ENCODE measurements around the gene RABL2A. TPM values are rescaled to one million over a fixed set of nuclear protein-coding genes. Genes with fewer than 3 reads are reported as not detected.
"Not testable (repeated sequence)": the region's sequence is repeated elsewhere in the genome, so short reads cannot be mapped to it uniquely, and the experiment has no call there.

RABL2A gene
- total and polyA plus RNA-seq, 5 donors, result 8.5 to 11.8 (median 10.2) TPM

DNA sequence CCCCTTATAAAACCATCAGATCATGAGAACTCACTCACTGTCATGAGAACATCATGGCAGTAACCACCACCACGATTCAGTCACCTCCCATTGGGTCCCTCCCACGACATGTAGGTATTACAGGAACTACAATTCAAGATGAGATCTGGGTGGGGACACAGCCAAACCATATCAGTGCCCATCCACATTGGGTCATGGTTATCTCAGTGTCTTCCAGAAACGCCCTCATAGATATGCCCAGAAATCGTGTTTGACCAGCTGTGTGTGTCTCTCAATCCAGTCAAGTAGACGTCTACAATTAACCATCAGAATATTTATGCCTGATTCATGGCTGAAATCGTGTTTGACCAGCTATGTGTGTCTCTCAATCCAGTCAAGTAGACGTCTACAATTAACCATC is 17.2 kb upstream of the RABL2A start:
- DNase-seq; H3K4me3 ChIP-seq (ENCODE audit: low read length); H3K27ac ChIP-seq (ENCODE audit: low read length); intact Hi-C loops (cut with DNase I); H3K9me3 ChIP-seq (ENCODE audit: control insufficient read depth, low read length); H3K27me3 ChIP-seq (ENCODE audit: control insufficient read depth, insufficient read depth); H3K4me1 ChIP-seq (ENCODE audit: control insufficient read depth, insufficient read depth, low read length); ATAC-seq: not testable (repeated sequence)
- 91% methylated on average over 7 of the region's 7 CpGs for WGBS

DNA sequence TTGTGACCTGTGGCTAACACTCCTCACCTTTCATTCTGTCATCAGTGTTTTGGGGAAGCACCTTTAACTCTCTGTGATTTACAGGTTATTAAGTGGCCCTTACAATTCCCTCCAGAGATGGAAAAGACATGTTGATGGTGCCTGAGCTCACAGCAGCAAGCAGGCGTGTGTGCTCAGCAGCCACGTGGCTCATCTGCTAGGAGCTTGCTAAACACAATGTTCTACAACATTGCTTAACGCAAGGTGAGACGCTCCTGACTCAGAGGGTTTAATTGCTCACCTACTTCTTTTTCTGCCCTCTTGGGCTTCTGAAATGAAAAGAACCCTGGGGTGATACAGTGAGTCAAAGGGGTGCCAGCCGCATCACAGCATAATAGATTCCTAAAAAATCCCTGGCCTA is 6.1 kb upstream of the RABL2A start:
- H3K27me3 ChIP-seq (ENCODE audit: control insufficient read depth, insufficient read depth); H3K9me3 ChIP-seq (ENCODE audit: control insufficient read depth, low read length); ATAC-seq; H3K4me3 ChIP-seq (ENCODE audit: low read length); DNase-seq; H3K27ac ChIP-seq (ENCODE audit: low read length); H3K4me1 ChIP-seq (ENCODE audit: control insufficient read depth, insufficient read depth, low read length); intact Hi-C loops (cut with DNase I): not testable (repeated sequence)
- WGBS, result 92% methylated on average over 4 of the region's 5 CpGs

GRCh38 chr2:113625906-113626305 is 1.2 kb upstream of the RABL2A start:
- H3K4me3 ChIP-seq (ENCODE audit: low read length); H3K9me3 ChIP-seq (ENCODE audit: control insufficient read depth, low read length); ATAC-seq; H3K27me3 ChIP-seq (ENCODE audit: control insufficient read depth, insufficient read depth); H3K4me1 ChIP-seq (ENCODE audit: control insufficient read depth, insufficient read depth, low read length); intact Hi-C loops (cut with DNase I); H3K27ac ChIP-seq (ENCODE audit: low read length): not testable (repeated sequence)
- WGBS, result 78% methylated on average over 10 of the region's 10 CpGs
- peak in 2 of 3 donors; percentile 36 to 53 for DNase-seq

GRCh38 chr2:113632849-113633345 is 5.8 kb downstream of the RABL2A start:
- DNase-seq; H3K9me3 ChIP-seq (ENCODE audit: control insufficient read depth, low read length); ATAC-seq; intact Hi-C loops (cut with DNase I); H3K27ac ChIP-seq (ENCODE audit: low read length); H3K4me3 ChIP-seq (ENCODE audit: low read length); H3K4me1 ChIP-seq (ENCODE audit: control insufficient read depth, insufficient read depth, low read length); H3K27me3 ChIP-seq (ENCODE audit: control insufficient read depth, insufficient read depth): not testable (repeated sequence)
- WGBS, result 81% methylated on average over 4 of the region's 4 CpGs

DNA sequence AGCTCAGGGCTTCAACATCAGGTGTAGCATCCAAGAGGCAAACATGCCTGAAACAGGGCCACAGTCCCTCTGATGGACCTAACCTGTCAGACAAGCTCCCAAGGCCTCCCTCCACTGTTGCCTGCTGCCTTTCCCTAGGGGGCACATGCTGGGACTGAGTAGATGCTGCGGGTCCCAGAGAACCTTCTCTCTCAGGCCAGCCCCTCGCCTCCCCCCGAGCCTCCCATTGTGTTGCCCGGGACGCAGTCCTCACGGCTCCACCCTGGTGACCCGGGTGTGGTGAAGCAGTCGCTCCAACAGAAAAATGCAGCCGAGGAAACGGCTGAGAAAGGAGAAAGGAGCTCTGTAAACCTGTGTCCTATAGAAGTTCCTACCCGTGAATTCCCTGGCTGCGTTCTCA is 8.3 kb downstream of the RABL2A start:
- H3K27me3 ChIP-seq (ENCODE audit: control insufficient read depth, insufficient read depth); intact Hi-C loops (cut with DNase I); H3K4me1 ChIP-seq (ENCODE audit: control insufficient read depth, insufficient read depth, low read length); H3K27ac ChIP-seq (ENCODE audit: low read length); H3K9me3 ChIP-seq (ENCODE audit: control insufficient read depth, low read length); H3K4me3 ChIP-seq (ENCODE audit: low read length): not testable (repeated sequence)
- ATAC-seq (peak in 1 of 2 donors; percentile 30), DNase-seq (peak in 2 of 3 donors; percentile 21 to 45)
- 89% methylated on average over 12 of the region's 12 CpGs for WGBS

DNA sequence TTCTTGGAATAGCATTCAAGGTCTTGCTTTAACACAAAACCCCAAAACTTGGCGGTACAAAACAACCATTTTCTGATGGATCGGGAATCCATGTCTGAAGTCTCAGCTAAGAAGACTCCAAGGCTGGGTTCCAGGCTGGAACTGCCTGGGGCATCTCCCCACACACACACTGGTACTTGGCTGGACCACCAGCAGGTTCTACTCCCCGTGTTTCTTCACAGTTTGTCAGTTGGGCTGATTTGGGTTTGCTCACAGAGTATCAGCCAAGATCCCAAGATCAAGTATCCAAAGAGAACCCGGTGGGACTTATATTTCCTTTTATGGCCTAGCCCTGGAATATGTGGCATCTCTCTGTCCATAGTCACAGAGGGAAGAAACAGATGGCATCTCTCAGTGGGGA is 9.2 kb downstream of the RABL2A start:
- H3K4me3 ChIP-seq (ENCODE audit: low read length); H3K27ac ChIP-seq (ENCODE audit: low read length); ATAC-seq; H3K27me3 ChIP-seq (ENCODE audit: control insufficient read depth, insufficient read depth); H3K9me3 ChIP-seq (ENCODE audit: control insufficient read depth, low read length); H3K4me1 ChIP-seq (ENCODE audit: control insufficient read depth, insufficient read depth, low read length); intact Hi-C loops (cut with DNase I); DNase-seq: not testable (repeated sequence)
- WGBS, result 91% methylated on average over 4 of the region's 4 CpGs

DNA sequence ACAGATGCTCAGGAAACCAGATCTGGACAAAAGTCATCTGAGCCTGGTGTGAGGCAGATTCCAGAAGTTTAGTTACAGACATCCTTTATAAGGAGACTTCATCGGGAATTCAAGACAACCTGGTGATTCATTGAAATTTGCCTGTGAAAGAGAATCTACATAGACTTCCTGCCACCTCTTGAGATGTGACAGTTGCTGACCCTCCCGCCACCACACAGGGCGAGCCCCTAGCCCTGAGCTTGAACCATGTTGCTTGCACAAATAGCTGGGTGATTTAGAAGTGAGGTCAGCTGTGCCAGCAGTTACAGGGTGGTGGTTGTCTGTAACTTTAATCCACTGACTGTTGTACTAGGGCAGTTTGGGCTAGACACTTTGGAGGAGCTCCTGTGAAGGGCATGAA is 11.0 kb downstream of the RABL2A start:
- H3K4me1 ChIP-seq (ENCODE audit: control insufficient read depth, insufficient read depth, low read length); H3K9me3 ChIP-seq (ENCODE audit: control insufficient read depth, low read length); ATAC-seq; H3K27ac ChIP-seq (ENCODE audit: low read length); H3K27me3 ChIP-seq (ENCODE audit: control insufficient read depth, insufficient read depth); intact Hi-C loops (cut with DNase I); H3K4me3 ChIP-seq (ENCODE audit: low read length): not testable (repeated sequence)
- WGBS, result 86% methylated on average over 3 of the region's 3 CpGs
- DNase-seq, result peak in 1 of 3 donors; percentile 14

- H3K4me3 ChIP-seq (ENCODE audit: low read length); H3K27ac ChIP-seq (ENCODE audit: low read length); H3K27me3 ChIP-seq (ENCODE audit: control insufficient read depth, insufficient read depth); intact Hi-C loops (cut with DNase I); H3K4me1 ChIP-seq (ENCODE audit: control insufficient read depth, insufficient read depth, low read length); DNase-seq; ATAC-seq; H3K9me3 ChIP-seq (ENCODE audit: control insufficient read depth, low read length): not testable (repeated sequence)
- WGBS, result 60% methylated on average over 2 of the region's 2 CpGs
Observed at GRCh38 chr2:113646217-113646616, 19.2 kb downstream of the RABL2A start.

DNA sequence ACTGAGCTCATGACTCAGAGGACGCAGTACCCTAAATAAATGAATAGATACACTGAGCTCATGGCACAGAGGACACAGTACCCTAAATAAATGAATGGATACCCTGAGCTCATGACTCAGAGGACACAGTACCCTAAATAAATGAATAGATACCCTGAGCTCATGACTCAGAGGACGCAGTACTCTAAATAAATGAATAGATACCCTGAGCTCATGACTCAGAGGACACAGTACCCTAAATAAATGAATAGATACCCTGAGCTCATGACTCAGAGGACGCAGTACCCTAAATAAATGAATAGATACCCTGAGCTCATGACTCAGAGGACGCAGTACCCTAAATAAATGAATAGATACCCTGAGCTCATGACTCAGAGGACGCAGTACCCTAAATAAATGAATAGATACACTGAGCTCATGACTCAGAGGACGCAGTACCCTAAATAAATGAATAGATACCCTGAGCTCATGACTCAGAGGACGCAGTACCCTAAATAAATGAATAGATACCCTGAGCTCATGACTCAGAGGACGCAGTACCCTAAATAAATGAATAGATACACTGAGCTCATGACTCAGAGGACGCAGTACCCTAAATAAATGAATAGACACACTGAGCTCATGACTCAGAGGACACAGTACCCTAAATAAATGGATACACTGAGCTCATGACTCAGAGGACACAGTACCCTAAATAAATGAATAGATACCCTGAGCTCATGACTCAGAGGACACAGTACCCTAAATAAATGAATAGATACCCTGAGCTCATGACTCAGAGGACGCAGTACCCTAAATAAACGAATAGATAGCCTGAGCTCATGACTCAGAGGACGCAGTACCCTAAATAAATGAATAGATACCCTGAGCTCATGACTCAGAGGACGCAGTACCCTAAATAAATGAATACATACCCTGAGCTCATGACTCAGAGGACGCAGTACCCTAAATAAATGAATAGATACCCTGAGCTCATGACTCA is 24.1 kb downstream of the RABL2A start:
- DNase-seq; H3K4me1 ChIP-seq (ENCODE audit: control insufficient read depth, insufficient read depth, low read length); H3K27me3 ChIP-seq (ENCODE audit: control insufficient read depth, insufficient read depth); H3K9me3 ChIP-seq (ENCODE audit: control insufficient read depth, low read length); H3K4me3 ChIP-seq (ENCODE audit: low read length); intact Hi-C loops (cut with DNase I); ATAC-seq; H3K27ac ChIP-seq (ENCODE audit: low read length): not testable (repeated sequence)
- 79% methylated on average over 8 of the region's 14 CpGs for WGBS

DNA sequence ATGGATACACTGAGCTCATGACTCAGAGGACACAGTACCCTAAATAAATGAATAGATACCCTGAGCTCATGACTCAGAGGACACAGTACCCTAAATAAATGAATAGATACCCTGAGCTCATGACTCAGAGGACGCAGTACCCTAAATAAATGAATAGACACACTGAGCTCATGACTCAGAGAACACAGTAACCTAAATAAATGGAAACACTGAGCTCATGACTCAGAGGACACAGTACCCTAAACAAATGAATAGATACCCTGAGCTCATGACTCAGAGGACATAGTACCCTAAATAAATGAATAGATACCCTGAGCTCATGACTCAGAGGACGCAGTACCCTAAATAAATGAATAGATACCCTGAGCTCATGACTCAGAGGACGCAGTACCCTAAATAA is 25.5 kb downstream of the RABL2A start:
- H3K27me3 ChIP-seq (ENCODE audit: control insufficient read depth, insufficient read depth); H3K4me3 ChIP-seq (ENCODE audit: low read length); H3K9me3 ChIP-seq (ENCODE audit: control insufficient read depth, low read length); ATAC-seq; intact Hi-C loops (cut with DNase I); DNase-seq; H3K27ac ChIP-seq (ENCODE audit: low read length); H3K4me1 ChIP-seq (ENCODE audit: control insufficient read depth, insufficient read depth, low read length): not testable (repeated sequence)
- 87% methylated on average over 2 of the region's 3 CpGs for WGBS

DNA sequence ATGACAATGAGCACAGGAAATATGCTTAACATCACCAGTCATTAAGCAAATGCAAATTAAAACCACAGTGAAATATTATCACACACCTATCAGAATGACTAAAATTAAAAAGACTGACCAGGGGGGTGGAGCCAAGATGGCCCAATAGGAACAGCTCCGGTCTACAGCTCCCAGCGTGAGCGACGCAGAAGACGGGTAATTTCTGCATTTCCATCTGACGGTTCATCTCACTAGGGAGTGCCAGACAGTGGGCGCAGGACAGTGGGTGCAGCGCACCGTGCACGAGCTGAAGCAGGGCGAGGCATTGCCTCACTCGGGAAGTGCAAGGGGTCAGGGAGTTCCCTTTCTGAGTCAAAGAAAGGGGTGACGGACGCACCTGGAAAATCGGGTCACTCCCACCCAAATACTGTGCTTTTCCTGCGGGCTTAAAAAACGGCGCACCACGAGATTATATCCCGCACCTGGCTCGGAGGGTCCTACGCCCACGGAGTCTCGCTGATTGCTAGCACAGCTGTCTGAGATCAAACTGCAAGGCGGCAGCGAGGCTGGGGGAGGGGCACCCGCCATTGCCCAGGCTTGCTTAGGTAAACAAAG is 29.1 kb downstream of the RABL2A start:
- 86% methylated on average over 26 of the region's 27 CpGs for WGBS
- ATAC-seq; H3K9me3 ChIP-seq (ENCODE audit: control insufficient read depth, low read length); DNase-seq; H3K4me3 ChIP-seq (ENCODE audit: low read length); intact Hi-C loops (cut with DNase I); H3K27me3 ChIP-seq (ENCODE audit: control insufficient read depth, insufficient read depth); H3K27ac ChIP-seq (ENCODE audit: low read length); H3K4me1 ChIP-seq (ENCODE audit: control insufficient read depth, insufficient read depth, low read length): not testable (repeated sequence)

All from right cardiac atrium (tissue), 5 donors.